ENCODE data around the gene EGLN3.

The EGLN3 gene

GRCh38 chr14:33909380-33910084 lies 41.3 kb downstream of the EGLN3 start:
- DNase-seq: no peak

GRCh38 chr14:33908540-33909223 lies 42.2 kb downstream of the EGLN3 start:
- DNase-seq: no peak

- no peak for DNase-seq
Observed at GRCh38 chr14:33906968-33907367, 43.9 kb downstream of the EGLN3 start.

- no peak for DNase-seq
Observed at GRCh38 chr14:33904609-33905008, 46.3 kb downstream of the EGLN3 start.

- no peak for DNase-seq
Observed at GRCh38 chr14:33903369-33903768, 47.5 kb downstream of the EGLN3 start.

- no peak for DNase-seq
Observed at GRCh38 chr14:33902363-33902762, 48.5 kb downstream of the EGLN3 start.

GRCh38 chr14:33901426-33902155 lies 49.3 kb downstream of the EGLN3 start:
- no peak for DNase-seq

- no peak for DNase-seq
Observed at GRCh38 chr14:33900706-33901105, 50.2 kb downstream of the EGLN3 start.

- DNase-seq: no peak
Observed at GRCh38 chr14:33899723-33900341, 51.0 kb downstream of the EGLN3 start.

- no peak for DNase-seq
Observed at GRCh38 chr14:33897878-33898535, 52.9 kb downstream of the EGLN3 start.

GRCh38 chr14:33897382-33897781 lies 53.5 kb downstream of the EGLN3 start:
- no peak for DNase-seq

- DNase-seq: no peak
Observed at GRCh38 chr14:33894339-33894738, 56.5 kb downstream of the EGLN3 start.

- no peak for DNase-seq
Observed at GRCh38 chr14:33891700-33892099, 59.2 kb downstream of the EGLN3 start.

GRCh38 chr14:33884916-33885315 lies 66.0 kb downstream of the EGLN3 start:
- no peak for DNase-seq

GRCh38 chr14:33880330-33880729 lies 70.5 kb downstream of the EGLN3 start:
- no peak for DNase-seq

GRCh38 chr14:33879684-33880286 lies 71.1 kb downstream of the EGLN3 start:
- no peak for DNase-seq

GRCh38 chr14:33876274-33876673 lies 74.6 kb downstream of the EGLN3 start:
- no peak for DNase-seq

Data from GF-D8 (cell line).